Hepatocyte (in vitro differentiated cells): ENCODE results near the gene KRT78. TPM values are rescaled to one million over a fixed set of nuclear protein-coding genes. Genes with fewer than 3 reads are reported as not detected.
A peak's percentile ranks its signal among the peaks of the same experiment; 100 is the strongest.

ENCODE experiments used
- DNase-seq: peaks from one replicate; pipeline ENCODE4 v3.0.0-alpha.2; 2016; ENCODE audit warnings: low spot score
- H2AFZ ChIP-seq: fragments of 200-600 bp; sonication (generic); 2 replicates; pipeline ENCODE4 v1.6.0; 2016; ENCODE audit warnings: antibody characterized with exemption, mild to moderate bottlenecking
- H3K27ac ChIP-seq: fragments of 200-600 bp; sonication (generic); 2 replicates; pipeline ENCODE4 v1.5.1; 2016; ENCODE audit warnings: mild to moderate bottlenecking
- H3K27me3 ChIP-seq: fragments of 200-600 bp; sonication (generic); 2 replicates; pipeline ENCODE4 v1.6.1; 2016
- H3K36me3 ChIP-seq: fragments of 200-600 bp; sonication (generic); replicated peaks from 2 replicates; pipeline ENCODE4 v1.5.1; 2016; ENCODE audit warnings: low read depth; ENCODE audit not compliant: insufficient read depth
- H3K4me1 ChIP-seq: fragments of 200-600 bp; sonication (generic); 2 replicates; pipeline ENCODE4 v1.5.1; 2016; ENCODE audit warnings: mild to moderate bottlenecking, moderate library complexity; ENCODE audit not compliant: insufficient read depth
- H3K4me2 ChIP-seq: fragments of 200-600 bp; sonication (generic); 2 replicates; pipeline ENCODE4 v1.6.0; 2016
- H3K4me3 ChIP-seq: fragments of 200-600 bp; sonication (generic); 2 replicates; pipeline ENCODE4 v1.5.1; 2016; ENCODE audit warnings: mild to moderate bottlenecking
- H3K79me2 ChIP-seq: fragments of 200-600 bp; sonication (generic); 2 replicates; pipeline ENCODE4 v1.6.0; 2017; ENCODE audit warnings: mild to moderate bottlenecking
- H3K9me2 ChIP-seq: fragments of 200-600 bp; sonication (generic); replicated peaks from 2 replicates; pipeline ENCODE4 v1.6.0; 2017; ENCODE audit warnings: mild to moderate bottlenecking; ENCODE audit not compliant: insufficient read depth
- H3K9me3 ChIP-seq: fragments of 200-600 bp; sonication (generic); 2 replicates; pipeline ENCODE4 v1.5.1; 2016; ENCODE audit warnings: low read depth, mild to moderate bottlenecking
- H4K20me1 ChIP-seq: fragments of 200-600 bp; sonication (generic); 2 replicates; pipeline ENCODE4 v1.6.0; 2016; ENCODE audit warnings: mild to moderate bottlenecking; ENCODE audit not compliant: insufficient read depth, poor library complexity, severe bottlenecking
- EZH2 ChIP-seq: fragments of 200-600 bp; sonication (generic); IDR thresholded peaks from 2 replicates; pipeline ENCODE4 v1.6.1; 2016; ENCODE audit warnings: antibody characterized with exemption, mild to moderate bottlenecking, borderline replicate concordance
- EZH2phosphoT487 ChIP-seq: fragments of 200-600 bp; sonication (generic); IDR thresholded peaks from one replicate; pipeline ENCODE4 v1.6.1; 2018; ENCODE audit warnings: antibody characterized with exemption, mild to moderate bottlenecking, low read depth, moderate library complexity; ENCODE audit not compliant: unreplicated experiment, severe bottlenecking
- WGBS: methylation state at CpG from one replicate; pipeline ENCODE4 v1.1.6; 2016; ENCODE audit warnings: low lambda C conversion rate; ENCODE audit errors: missing lambda C conversion rate; 5-methylcytosine and 5-hydroxymethylcytosine counted together
- polyA plus RNA-seq: library from polyadenylated mRNA; unstranded; fragments of >200 nt; fragmentation: Nextera tagmentation; extraction: Ambion mirVana; gene quantifications from 2 replicates; pipeline ENCODE4 v1.2.1, GENCODE V29; 2016
- total RNA-seq: library from RNA; depleted of rRNA; stranded (reverse); fragments of >200 nt; gene quantifications from 2 replicates; pipeline ENCODE4 v1.2.3, GENCODE V29; 2014
- TF ChIP-seq, protein P1 (sequence below): fragments of 200-600 bp; sonication (generic); IDR thresholded peaks from 2 replicates; pipeline ENCODE4 v1.5.1; 2016; ENCODE audit warnings: antibody characterized with exemption, mild to moderate bottlenecking; ENCODE audit not compliant: poor library complexity

Gene KRT78
- total and polyA plus RNA-seq, 2 experiments from 2014 or later: not detected

- no peaks in the 10 kb centered on the region for H4K20me1 ChIP-seq
- no peaks in the 10 kb centered on the region for H3K9me3 ChIP-seq
- H3K79me2 ChIP-seq: no peaks in the 10 kb centered on the region
- no peaks in the 10 kb centered on the region for H3K9me2 ChIP-seq
- peak overlapping the region; percentile 80 for H3K4me2 ChIP-seq
- TF ChIP-seq EZH2 (no peak), EZH2phosphoT487 (no peak)
- TF ChIP-seq, protein P1, sequence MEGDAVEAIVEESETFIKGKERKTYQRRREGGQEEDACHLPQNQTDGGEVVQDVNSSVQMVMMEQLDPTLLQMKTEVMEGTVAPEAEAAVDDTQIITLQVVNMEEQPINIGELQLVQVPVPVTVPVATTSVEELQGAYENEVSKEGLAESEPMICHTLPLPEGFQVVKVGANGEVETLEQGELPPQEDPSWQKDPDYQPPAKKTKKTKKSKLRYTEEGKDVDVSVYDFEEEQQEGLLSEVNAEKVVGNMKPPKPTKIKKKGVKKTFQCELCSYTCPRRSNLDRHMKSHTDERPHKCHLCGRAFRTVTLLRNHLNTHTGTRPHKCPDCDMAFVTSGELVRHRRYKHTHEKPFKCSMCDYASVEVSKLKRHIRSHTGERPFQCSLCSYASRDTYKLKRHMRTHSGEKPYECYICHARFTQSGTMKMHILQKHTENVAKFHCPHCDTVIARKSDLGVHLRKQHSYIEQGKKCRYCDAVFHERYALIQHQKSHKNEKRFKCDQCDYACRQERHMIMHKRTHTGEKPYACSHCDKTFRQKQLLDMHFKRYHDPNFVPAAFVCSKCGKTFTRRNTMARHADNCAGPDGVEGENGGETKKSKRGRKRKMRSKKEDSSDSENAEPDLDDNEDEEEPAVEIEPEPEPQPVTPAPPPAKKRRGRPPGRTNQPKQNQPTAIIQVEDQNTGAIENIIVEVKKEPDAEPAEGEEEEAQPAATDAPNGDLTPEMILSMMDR: no peak
- H2AFZ ChIP-seq: peak overlapping the region; percentile 30
- H3K27ac ChIP-seq: peak overlapping the region; percentile 89
- no peaks in the 10 kb centered on the region for H3K27me3 ChIP-seq
- H3K36me3 ChIP-seq: no peaks in the 10 kb centered on the region
- peak; percentile 40 for DNase-seq
- no peak overlapping the region for H3K4me3 ChIP-seq
- H3K4me1 ChIP-seq: peaks cover 55% of the 10 kb centered on the region
- WGBS: 67% methylated on average over 10 of the region's 10 CpGs
These were observed 26.0 kb upstream of the KRT78 start for GRCh38 chr12:52874573-52875435.

GRCh38 chr12:52873832-52874572, 25.2 kb upstream of the KRT78 start:
- peak overlapping the region; percentile 80 for H3K4me2 ChIP-seq
- 5% methylated on average over 29 of the region's 55 CpGs for WGBS

DNA sequence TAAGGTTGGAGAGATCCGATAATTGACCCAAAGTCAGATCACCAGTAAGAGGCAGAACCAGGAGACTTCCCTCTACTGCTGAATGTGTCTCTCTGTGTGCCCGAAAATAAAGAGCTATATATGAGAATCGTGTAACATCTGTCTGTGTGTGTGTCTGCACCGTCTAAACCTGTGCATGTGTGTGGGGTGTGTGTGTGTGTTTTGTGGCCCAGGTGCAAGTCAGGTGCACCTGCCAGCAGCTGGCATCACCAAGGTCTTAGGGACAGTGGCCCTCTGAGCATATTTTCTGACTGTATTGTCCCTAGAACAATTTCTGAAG, 24.7 kb upstream of the KRT78 start:
- H3K27ac ChIP-seq: peak overlapping the region; percentile 91
- 70% methylated on average over 4 of the region's 4 CpGs for WGBS
- no peaks in the 10 kb centered on the region for H3K79me2 ChIP-seq
- H3K27me3 ChIP-seq: no peaks in the 10 kb centered on the region
- H3K9me2 ChIP-seq: no peaks in the 10 kb centered on the region
- H3K36me3 ChIP-seq: no peaks in the 10 kb centered on the region
- DNase-seq: no peak
- no peaks in the 10 kb centered on the region for H4K20me1 ChIP-seq
- peak overlapping the region; percentile 80 for H3K4me2 ChIP-seq
- no peaks in the 10 kb centered on the region for H3K9me3 ChIP-seq
- H3K4me3 ChIP-seq: no peak overlapping the region
- TF ChIP-seq, protein P1: no peak
- TF ChIP-seq EZH2phosphoT487: no peak
- TF ChIP-seq EZH2: no peak
- H3K4me1 ChIP-seq: peaks cover 46% of the 10 kb centered on the region
- H2AFZ ChIP-seq: peak overlapping the region; percentile 12

More at GRCh38 chr12:52873832-52874572, 25.2 kb upstream of the KRT78 start:
- Histone ChIP-seq H3K9me2 (no peaks in the 10 kb centered on the region), H3K79me2 (no peaks in the 10 kb centered on the region), H3K4me1 (peaks cover 51% of the 10 kb centered on the region), H3K36me3 (no peaks in the 10 kb centered on the region), H3K27ac (peak overlapping the region; percentile 91), H3K27me3 (no peaks in the 10 kb centered on the region), H3K9me3 (no peaks in the 10 kb centered on the region), H2AFZ (peak overlapping the region; percentile 30), H4K20me1 (no peaks in the 10 kb centered on the region), H3K4me3 (peak overlapping the region; percentile 2)
- peak; percentile 96 for DNase-seq
- TF ChIP-seq, protein P1: no peak
- no peak for TF ChIP-seq EZH2phosphoT487
- TF ChIP-seq EZH2: no peak
